ENCODE data around the gene TMEM38A. TPM values are rescaled to one million over a fixed set of nuclear protein-coding genes. Genes with fewer than 3 reads are reported as not detected.

TMEM38A gene
- total and polyA plus RNA-seq, 9 of the 15 experiments (the other 6 are each of a cell fraction or from before 2014, with no cell fraction given) = 0.35 to 2.1 (median 1.2) TPM

DNA sequence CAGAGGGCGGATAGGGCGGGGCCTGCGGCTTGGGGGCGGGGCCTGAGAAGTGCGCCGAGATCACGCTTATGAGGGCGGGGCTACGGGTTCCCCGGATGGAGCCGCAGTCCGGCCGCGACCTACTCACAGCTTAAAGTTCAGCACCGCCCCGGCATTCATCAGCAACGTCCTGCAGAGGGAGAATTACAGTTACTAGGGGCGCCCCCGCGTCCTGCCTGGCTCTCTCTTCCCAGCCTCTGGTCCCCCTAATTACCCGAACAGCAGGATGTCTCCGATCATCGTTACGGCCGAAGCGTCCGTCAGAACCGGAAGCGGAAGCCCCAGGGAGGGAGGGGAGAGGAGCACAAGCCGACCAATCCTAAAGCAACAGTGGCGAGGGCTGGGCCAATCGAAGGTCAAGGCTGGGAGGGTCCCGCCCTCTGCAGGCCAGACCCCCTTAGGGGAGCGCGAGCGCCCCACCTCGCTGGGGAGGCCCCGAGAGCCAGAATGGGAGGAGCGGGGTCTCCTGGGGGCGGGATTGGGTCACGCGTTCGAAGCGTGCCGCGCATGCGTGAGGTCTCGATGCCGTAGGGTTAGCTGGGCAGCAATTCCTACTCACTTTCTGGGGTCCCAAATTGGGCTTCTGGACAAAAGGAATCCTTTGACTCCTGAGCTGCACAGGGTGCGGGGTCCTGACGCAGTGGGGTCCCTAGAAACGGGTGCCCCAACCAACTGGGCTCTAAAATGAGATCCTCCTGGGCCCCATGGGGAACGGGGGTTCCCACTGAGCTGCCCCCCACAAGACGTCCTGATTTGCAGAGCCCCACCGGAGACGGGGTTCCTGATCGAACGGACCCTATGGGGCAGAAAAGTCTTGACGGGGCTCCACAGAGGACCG lies 869 bp upstream of the TMEM38A start, which contains the start of gene SMIM7 (continued):
- TF ChIP-seq, protein P1, sequence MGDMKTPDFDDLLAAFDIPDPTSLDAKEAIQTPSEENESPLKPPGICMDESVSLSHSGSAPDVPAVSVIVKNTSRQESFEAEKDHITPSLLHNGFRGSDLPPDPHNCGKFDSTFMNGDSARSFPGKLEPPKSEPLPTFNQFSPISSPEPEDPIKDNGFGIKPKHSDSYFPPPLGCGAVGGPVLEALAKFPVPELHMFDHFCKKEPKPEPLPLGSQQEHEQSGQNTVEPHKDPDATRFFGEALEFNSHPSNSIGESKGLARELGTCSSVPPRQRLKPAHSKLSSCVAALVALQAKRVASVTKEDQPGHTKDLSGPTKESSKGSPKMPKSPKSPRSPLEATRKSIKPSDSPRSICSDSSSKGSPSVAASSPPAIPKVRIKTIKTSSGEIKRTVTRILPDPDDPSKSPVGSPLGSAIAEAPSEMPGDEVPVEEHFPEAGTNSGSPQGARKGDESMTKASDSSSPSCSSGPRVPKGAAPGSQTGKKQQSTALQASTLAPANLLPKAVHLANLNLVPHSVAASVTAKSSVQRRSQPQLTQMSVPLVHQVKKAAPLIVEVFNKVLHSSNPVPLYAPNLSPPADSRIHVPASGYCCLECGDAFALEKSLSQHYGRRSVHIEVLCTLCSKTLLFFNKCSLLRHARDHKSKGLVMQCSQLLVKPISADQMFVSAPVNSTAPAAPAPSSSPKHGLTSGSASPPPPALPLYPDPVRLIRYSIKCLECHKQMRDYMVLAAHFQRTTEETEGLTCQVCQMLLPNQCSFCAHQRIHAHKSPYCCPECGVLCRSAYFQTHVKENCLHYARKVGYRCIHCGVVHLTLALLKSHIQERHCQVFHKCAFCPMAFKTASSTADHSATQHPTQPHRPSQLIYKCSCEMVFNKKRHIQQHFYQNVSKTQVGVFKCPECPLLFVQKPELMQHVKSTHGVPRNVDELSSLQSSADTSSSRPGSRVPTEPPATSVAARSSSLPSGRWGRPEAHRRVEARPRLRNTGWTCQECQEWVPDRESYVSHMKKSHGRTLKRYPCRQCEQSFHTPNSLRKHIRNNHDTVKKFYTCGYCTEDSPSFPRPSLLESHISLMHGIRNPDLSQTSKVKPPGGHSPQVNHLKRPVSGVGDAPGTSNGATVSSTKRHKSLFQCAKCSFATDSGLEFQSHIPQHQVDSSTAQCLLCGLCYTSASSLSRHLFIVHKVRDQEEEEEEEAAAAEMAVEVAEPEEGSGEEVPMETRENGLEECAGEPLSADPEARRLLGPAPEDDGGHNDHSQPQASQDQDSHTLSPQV (IDR thresholded peaks at IDR 0.05) = no peak
- TF ChIP-seq, protein P2, sequence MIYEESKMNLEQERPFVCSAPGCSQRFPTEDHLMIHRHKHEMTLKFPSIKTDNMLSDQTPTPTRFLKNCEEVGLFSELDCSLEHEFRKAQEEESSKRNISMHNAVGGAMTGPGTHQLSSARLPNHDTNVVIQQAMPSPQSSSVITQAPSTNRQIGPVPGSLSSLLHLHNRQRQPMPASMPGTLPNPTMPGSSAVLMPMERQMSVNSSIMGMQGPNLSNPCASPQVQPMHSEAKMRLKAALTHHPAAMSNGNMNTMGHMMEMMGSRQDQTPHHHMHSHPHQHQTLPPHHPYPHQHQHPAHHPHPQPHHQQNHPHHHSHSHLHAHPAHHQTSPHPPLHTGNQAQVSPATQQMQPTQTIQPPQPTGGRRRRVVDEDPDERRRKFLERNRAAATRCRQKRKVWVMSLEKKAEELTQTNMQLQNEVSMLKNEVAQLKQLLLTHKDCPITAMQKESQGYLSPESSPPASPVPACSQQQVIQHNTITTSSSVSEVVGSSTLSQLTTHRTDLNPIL (CRISPR knock-in tag; IDR thresholded peaks at IDR 0.05) = no peak
- TF ChIP-seq ZNF785 (CRISPR knock-in tag; IDR thresholded peaks at IDR 0.05) (no peak), BCLAF1 (IDR thresholded peaks at IDR 0.05; ENCODE audit: borderline replicate concordance in 1 of 2, control insufficient read depth in 1 of 2, low read depth in 2 of 2, low read length in 1 of 2) (no peak), PHF8 (IDR thresholded peaks at IDR 0.05; ENCODE audit: borderline replicate concordance, low read length) (peak; percentile 97), PRDM10 (IDR thresholded peaks at IDR 0.05; ENCODE audit: partially characterized antibody) (peak; percentile 49), ZNF644 (tag; IDR thresholded peaks at IDR 0.05; ENCODE audit: low read depth) (no peak), CBX3 (IDR thresholded peaks at IDR 0.05; ENCODE audit: borderline replicate concordance in 1 of 2, low read length in 2 of 2) (peak in 1 of 2 experiments; percentile 6; a peak in 1 of 3 replicates), CAMTA2 (CRISPR knock-in tag; conservative IDR thresholded peaks at IDR 0.05) (no peak)
- TF ChIP-seq, protein P3, sequence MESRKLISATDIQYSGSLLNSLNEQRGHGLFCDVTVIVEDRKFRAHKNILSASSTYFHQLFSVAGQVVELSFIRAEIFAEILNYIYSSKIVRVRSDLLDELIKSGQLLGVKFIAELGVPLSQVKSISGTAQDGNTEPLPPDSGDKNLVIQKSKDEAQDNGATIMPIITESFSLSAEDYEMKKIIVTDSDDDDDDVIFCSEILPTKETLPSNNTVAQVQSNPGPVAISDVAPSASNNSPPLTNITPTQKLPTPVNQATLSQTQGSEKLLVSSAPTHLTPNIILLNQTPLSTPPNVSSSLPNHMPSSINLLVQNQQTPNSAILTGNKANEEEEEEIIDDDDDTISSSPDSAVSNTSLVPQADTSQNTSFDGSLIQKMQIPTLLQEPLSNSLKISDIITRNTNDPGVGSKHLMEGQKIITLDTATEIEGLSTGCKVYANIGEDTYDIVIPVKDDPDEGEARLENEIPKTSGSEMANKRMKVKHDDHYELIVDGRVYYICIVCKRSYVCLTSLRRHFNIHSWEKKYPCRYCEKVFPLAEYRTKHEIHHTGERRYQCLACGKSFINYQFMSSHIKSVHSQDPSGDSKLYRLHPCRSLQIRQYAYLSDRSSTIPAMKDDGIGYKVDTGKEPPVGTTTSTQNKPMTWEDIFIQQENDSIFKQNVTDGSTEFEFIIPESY (CRISPR knock-in tag; IDR thresholded peaks at IDR 0.05) = no peak
